Keratinocyte (primary cell): ENCODE data around the gene SPATA4.

ENCODE experiments used
- CTCF ChIP-seq, 3 experiments: IDR thresholded peaks in 1 of 3; conservative IDR thresholded peaks in 1 of 3; optimal IDR thresholded peaks in 1 of 3; 2 replicates in 2 of 3; 3 replicates in 1 of 3; pipeline versions ENCODE3 to v1.5.1; 2011; ENCODE audit warnings: low read length in 3 of 3, mild to moderate bottlenecking in 3 of 3, moderate library complexity in 2 of 3, control low read depth in 1 of 3, inconsistent platforms in 1 of 3; ENCODE audit not compliant: insufficient read depth in 2 of 3; ENCODE audit errors: extremely low read depth in 1 of 3
- EZH2 ChIP-seq: IDR thresholded peaks from one replicate; pipeline ENCODE4 v1.6.1; 2012; ENCODE audit warnings: inconsistent platforms, mild to moderate bottlenecking, low read length, moderate library complexity

GRCh38 chr4:176217510-176217909 lies 22.1 kb upstream of the SPATA4 start:
- TF ChIP-seq EZH2 (no peak), CTCF (optimal IDR thresholded peaks at IDR 0.05 in 1 of 3, IDR thresholded peaks at IDR 0.05 in 1 of 3, conservative IDR thresholded peaks at IDR 0.05 in 1 of 3; ENCODE audit: extremely low read depth in 1 of 3, insufficient read depth in 2 of 3, low read length in 3 of 3) (no peak)
